HepG2 (cell line): ENCODE data around the gene TNFRSF21. TPM values are rescaled to one million over a fixed set of nuclear protein-coding genes. Genes with fewer than 3 reads are reported as not detected.

Source experiments
- ATAC-seq: fragments of 200-7000 bp; cut with Tn5 transposase; 3 replicates; pipeline ENCODE4 v1.9.1; 2020; ENCODE audit warnings: mild to moderate bottlenecking, moderate library complexity
- BruUV-seq: library from RNA; stranded (reverse); fragments of 400-500 nt; replicated peaks from 2 replicates; lab custom pipeline; 2021; lab: Mats Ljungman, UMichigan
- CTCF ChIA-PET: fragments of 300-600 bp; formaldehyde crosslinking; extraction: SDS; loops from one replicate; lab custom pipeline; 2021; ENCODE audit warnings: low total read pairs, inconsistent platforms, low intra/inter-chr PET ratio; lab: Yijun Ruan, JAX
- POLR2A ChIA-PET: fragments of 350-600 bp; sonication (Branson Sonifier 250); formaldehyde crosslinking; loops from one replicate; lab custom pipeline; 2020; ENCODE audit warnings: antibody characterized with exemption, inconsistent platforms; lab: Yijun Ruan, JAX
- DNase-seq: peaks from one replicate; pipeline ENCODE4 v3.0.0-alpha.2; 2015; ENCODE audit warnings: low spot score
- FAIRE-seq: peaks from 3 replicates; lab custom pipeline; 2011; peaks lifted over from hg19 to GRCh38; lab: Jason Lieb, UNC
- H2AFZ ChIP-seq: one replicate; pipeline ENCODE4 v1.6.1; 2011; ENCODE audit warnings: low read length, inconsistent platforms
- H3K27ac ChIP-seq: fragments of 300-600 bp; 3 replicates; pipeline ENCODE4 v1.8.0; 2011; ENCODE audit warnings: mixed run types, mild to moderate bottlenecking, mixed read lengths, low read length, inconsistent platforms; ENCODE audit not compliant: insufficient read depth; ENCODE audit errors: extremely low read length
- H3K27me3 ChIP-seq, 2 experiments: fragments of 200-600 bp in 1 of 2; 2 replicates in 1 of 2; 3 replicates in 1 of 2; pipeline versions ENCODE4 v1.6.0 to v1.8.0; 2011; ENCODE audit warnings: low read length in 2 of 2, mild to moderate bottlenecking in 2 of 2, moderate library complexity in 2 of 2, inconsistent platforms in 1 of 2; ENCODE audit not compliant: insufficient read depth in 2 of 2, control insufficient read depth in 1 of 2
- H3K36me3 ChIP-seq, 2 experiments: fragments of 200-600 bp in 1 of 2; replicated peaks in 1 of 2; 2 replicates in 1 of 2; 3 replicates in 1 of 2; pipeline versions ENCODE4 v1.5.1 to v1.8.0; 2011; ENCODE audit warnings: low read length in 2 of 2, inconsistent platforms in 1 of 2; ENCODE audit not compliant: insufficient read depth in 2 of 2, control insufficient read depth in 1 of 2
- H3K4me1 ChIP-seq: 2 replicates; pipeline ENCODE4 v1.5.1; 2012; ENCODE audit warnings: low read length, inconsistent platforms; ENCODE audit not compliant: insufficient read depth
- H3K4me2 ChIP-seq: 2 replicates; pipeline ENCODE4 v1.6.0; 2011; ENCODE audit warnings: low read depth, low read length, inconsistent platforms
- H3K4me3 ChIP-seq, 3 experiments: fragments of 200-600 bp in 1 of 3; sonication (generic), shearing (Covaris generic) in 1 of 3; replicated peaks in 1 of 3; 2 replicates each; pipeline ENCODE4 v1.5.1; 2011 to 2016; ENCODE audit warnings: low read length in 3 of 3, inconsistent platforms in 2 of 3, low read depth in 2 of 3, mild to moderate bottlenecking in 2 of 3, control low read depth in 1 of 3, mixed read lengths in 1 of 3; ENCODE audit not compliant: insufficient read depth in 1 of 3
- H3K79me2 ChIP-seq: one replicate; pipeline ENCODE4 v1.6.1; 2011; ENCODE audit warnings: low read length, inconsistent platforms; ENCODE audit not compliant: insufficient read depth
- H3K9ac ChIP-seq: 2 replicates; pipeline ENCODE4 v1.6.0; 2011; ENCODE audit warnings: mild to moderate bottlenecking, low read depth, low read length, inconsistent platforms; ENCODE audit not compliant: insufficient read depth
- H3K9me3 ChIP-seq: 2 replicates; pipeline ENCODE4 v1.5.1; 2012; ENCODE audit warnings: mild to moderate bottlenecking, low read length
- H4K20me1 ChIP-seq: 2 replicates; pipeline ENCODE4 v1.6.0; 2011; ENCODE audit warnings: inconsistent platforms, mild to moderate bottlenecking, low read length, moderate library complexity; ENCODE audit not compliant: insufficient read depth
- E2F2 ChIP-seq: sonication (generic); formaldehyde crosslinking; IDR thresholded peaks from 2 replicates; pipeline ENCODE4 v1.4.0; 2020; ENCODE audit warnings: missing genetic modification reagents, borderline replicate concordance
- FOXK2 ChIP-seq: fragments of 450-650 bp; IDR thresholded peaks from 2 replicates; pipeline ENCODE4 v1.6.1; 2016
- LCORL ChIP-seq, 2 experiments: fragments of 450-650 bp in 1 of 2; sonication (generic) in 1 of 2; formaldehyde crosslinking in 1 of 2; IDR thresholded peaks; 2 replicates each; pipeline versions ENCODE4 v1.5.0 to v1.6.1; 2017 to 2020; ENCODE audit warnings: antibody characterized with exemption in 1 of 2, missing genetic modification reagents in 1 of 2
- MBD4 ChIP-seq: IDR thresholded peaks from 2 replicates; pipeline ENCODE4 v1.6.1; 2012; ENCODE audit warnings: low read length, inconsistent platforms, borderline replicate concordance
- NFIB ChIP-seq: sonication (generic); formaldehyde crosslinking; IDR thresholded peaks from 2 replicates; pipeline ENCODE4 v1.9.0; 2021; ENCODE audit warnings: missing genetic modification reagents, mild to moderate bottlenecking, borderline replicate concordance
- PHF21A ChIP-seq: sonication (generic); formaldehyde crosslinking; IDR thresholded peaks from 2 replicates; pipeline ENCODE4 v1.5.0; 2020; ENCODE audit warnings: mild to moderate bottlenecking, missing genetic modification reagents
- TEAD2 ChIP-seq: sonication (generic); formaldehyde crosslinking; IDR thresholded peaks from 2 replicates; pipeline ENCODE4 v1.9.0; 2021; ENCODE audit warnings: missing genetic modification reagents
- ZNF138 ChIP-seq: sonication (generic); formaldehyde crosslinking; IDR thresholded peaks from 2 replicates; pipeline ENCODE4 v1.5.0; 2020; ENCODE audit warnings: mild to moderate bottlenecking, low read depth, missing genetic modification reagents
- ZNF557 ChIP-seq: sonication (generic); formaldehyde crosslinking; IDR thresholded peaks from 2 replicates; pipeline ENCODE4 v1.4.0; 2020; ENCODE audit warnings: missing genetic modification reagents
- WGBS: methylation state at CpG from one replicate; pipeline ENCODE4 v1.1.6; 2017; ENCODE audit warnings: low lambda C conversion rate; 5-methylcytosine and 5-hydroxymethylcytosine counted together
- in situ Hi-C: cut with HindIII; loops from 2 replicates; pipeline ENCODE4 v1.10.0; 2017; ENCODE audit warnings: low pct_unique_long_range_greater_than_20kb; ENCODE audit not compliant: extremely low pct_ligation_motif_present
- intact Hi-C: fragments of 100-400 bp; cut with micrococcal nuclease; formaldehyde crosslinking; loops from one replicate; pipeline ENCODE4 v1.10.0; 2022; ENCODE audit not compliant: unreplicated experiment
- polyA plus RNA-seq, 8 experiments: library from polyadenylated mRNA; depleted of rRNA in 3 of 8; stranded (reverse) in 7 of 8; unstranded in 1 of 8; fragments of >200 nt; fragmentation: Illumina TruSeq in 4 of 8; extraction: Trizol in 4 of 8; gene quantifications; 2 replicates each; pipeline versions ENCODE4 v1.2.1 to v1.2.3, GENCODE V29; 2011 to 2016; ENCODE audit warnings: low read depth in 4 of 8, missing spikeins in 1 of 8, mixed read lengths in 1 of 8; ENCODE audit not compliant: insufficient read depth in 1 of 8
- total RNA-seq, 5 experiments: library from RNA; depleted of rRNA; stranded (reverse); fragments of >200 nt; fragmentation: Illumina TruSeq; extraction: Trizol; gene quantifications; 2 replicates each; pipeline ENCODE4 v1.2.3, GENCODE V29; 2016; ENCODE audit warnings: low read depth in 1 of 5
- TF ChIP-seq, protein P1 (sequence below): sonication (generic); formaldehyde crosslinking; IDR thresholded peaks from 2 replicates; pipeline ENCODE4 v1.4.0; 2020; ENCODE audit warnings: missing genetic modification reagents

The TNFRSF21 gene
- total and polyA plus RNA-seq, 2 of the 13 experiments (the other 11 are each of a cell fraction or from before 2014, with no cell fraction given), result 24.8 to 46.3 TPM

DNA sequence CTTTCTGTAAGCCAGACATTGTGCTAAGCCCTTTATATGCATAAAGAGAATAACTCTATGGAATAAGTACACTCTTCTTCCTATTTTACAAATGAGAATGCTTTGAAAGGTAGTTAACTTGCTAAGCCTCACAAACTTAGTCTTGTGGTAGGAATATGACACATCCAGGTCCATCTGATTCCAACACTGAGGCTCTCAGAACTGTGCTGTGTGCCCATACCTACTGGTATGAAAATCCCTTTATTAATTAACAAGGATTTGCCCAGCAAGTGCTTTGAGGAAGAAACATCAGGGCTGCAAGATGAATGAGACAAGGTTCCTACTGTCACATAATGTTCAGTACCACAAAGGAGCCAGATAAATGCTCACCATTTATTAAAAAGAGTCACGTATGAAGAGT lies 122.6 kb downstream of the TNFRSF21 start:
- BruUV-seq, result no TSS peak
- Histone ChIP-seq H3K4me1 (peaks cover 31% of the 10 kb centered on the region), H4K20me1 (no peaks in the 10 kb centered on the region), H3K4me3 (no peak overlapping the region), H3K79me2 (no peaks in the 10 kb centered on the region), H3K36me3 (no peaks in the 10 kb centered on the region), H3K27me3 (no peaks in the 10 kb centered on the region), H2AFZ (no peak overlapping the region), H3K27ac (no peak overlapping the region), H3K9me3 (no peaks in the 10 kb centered on the region), H3K9ac (no peak overlapping the region), H3K4me2 (no peak overlapping the region)
- CTCF ChIA-PET, result no interaction called here
- FAIRE-seq, result no peak
- in situ Hi-C loops (no loop called here), intact Hi-C loops (no loop called here)
- POLR2A ChIA-PET, result interaction anchor here (1.0 to 1.4 kb wide), 2 partner anchors 91 to 111 kb away, joined by 3 to 5 read pairs; no protein-coding TSS in a partner anchor
- no peak for DNase-seq
- WGBS, result 95% methylated on average over 1 of the region's 1 CpG
- ATAC-seq, result no peak
- TF ChIP-seq LCORL (IDR thresholded peaks at IDR 0.05) (no peak), LCORL (CRISPR knock-in tag; IDR thresholded peaks at IDR 0.05) (0 out of 2 replicates have a peak, but pooled peaks have one; percentile 14), FOXK2 (no peak)

- intact Hi-C loops (no loop called here), in situ Hi-C loops (no loop called here)
- Histone ChIP-seq H3K27ac (no peak overlapping the region), H3K9ac (no peak overlapping the region), H3K4me3 (no peak overlapping the region), H3K79me2 (no peaks in the 10 kb centered on the region), H3K9me3 (no peaks in the 10 kb centered on the region), H3K36me3 (no peaks in the 10 kb centered on the region), H3K4me1 (peaks cover 23% of the 10 kb centered on the region), H3K4me2 (no peak overlapping the region), H4K20me1 (no peaks in the 10 kb centered on the region), H2AFZ (no peak overlapping the region), H3K27me3 (no peaks in the 10 kb centered on the region)
- WGBS, result 71% methylated on average over 6 of the region's 6 CpGs
- ATAC-seq (no peak), DNase-seq (no peak), FAIRE-seq (no peak)
- TF ChIP-seq NFIB (CRISPR knock-in tag), result no peak
- no peak for TF ChIP-seq E2F2 (CRISPR knock-in tag)
- no peak for TF ChIP-seq TEAD2 (CRISPR knock-in tag)
- TF ChIP-seq, protein P1, sequence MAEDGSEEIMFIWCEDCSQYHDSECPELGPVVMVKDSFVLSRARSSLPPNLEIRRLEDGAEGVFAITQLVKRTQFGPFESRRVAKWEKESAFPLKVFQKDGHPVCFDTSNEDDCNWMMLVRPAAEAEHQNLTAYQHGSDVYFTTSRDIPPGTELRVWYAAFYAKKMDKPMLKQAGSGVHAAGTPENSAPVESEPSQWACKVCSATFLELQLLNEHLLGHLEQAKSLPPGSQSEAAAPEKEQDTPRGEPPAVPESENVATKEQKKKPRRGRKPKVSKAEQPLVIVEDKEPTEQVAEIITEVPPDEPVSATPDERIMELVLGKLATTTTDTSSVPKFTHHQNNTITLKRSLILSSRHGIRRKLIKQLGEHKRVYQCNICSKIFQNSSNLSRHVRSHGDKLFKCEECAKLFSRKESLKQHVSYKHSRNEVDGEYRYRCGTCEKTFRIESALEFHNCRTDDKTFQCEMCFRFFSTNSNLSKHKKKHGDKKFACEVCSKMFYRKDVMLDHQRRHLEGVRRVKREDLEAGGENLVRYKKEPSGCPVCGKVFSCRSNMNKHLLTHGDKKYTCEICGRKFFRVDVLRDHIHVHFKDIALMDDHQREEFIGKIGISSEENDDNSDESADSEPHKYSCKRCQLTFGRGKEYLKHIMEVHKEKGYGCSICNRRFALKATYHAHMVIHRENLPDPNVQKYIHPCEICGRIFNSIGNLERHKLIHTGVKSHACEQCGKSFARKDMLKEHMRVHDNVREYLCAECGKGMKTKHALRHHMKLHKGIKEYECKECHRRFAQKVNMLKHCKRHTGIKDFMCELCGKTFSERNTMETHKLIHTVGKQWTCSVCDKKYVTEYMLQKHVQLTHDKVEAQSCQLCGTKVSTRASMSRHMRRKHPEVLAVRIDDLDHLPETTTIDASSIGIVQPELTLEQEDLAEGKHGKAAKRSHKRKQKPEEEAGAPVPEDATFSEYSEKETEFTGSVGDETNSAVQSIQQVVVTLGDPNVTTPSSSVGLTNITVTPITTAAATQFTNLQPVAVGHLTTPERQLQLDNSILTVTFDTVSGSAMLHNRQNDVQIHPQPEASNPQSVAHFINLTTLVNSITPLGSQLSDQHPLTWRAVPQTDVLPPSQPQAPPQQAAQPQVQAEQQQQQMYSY (CRISPR knock-in tag), result no peak
- no peak for TF ChIP-seq ZNF138 (CRISPR knock-in tag)
- no peak for TF ChIP-seq ZNF557 (CRISPR knock-in tag)
- TF ChIP-seq MBD4, result no peak
- TF ChIP-seq PHF21A (CRISPR knock-in tag), result no peak
- TF ChIP-seq LCORL (IDR thresholded peaks at IDR 0.05), result no peak
- no peak for TF ChIP-seq LCORL (CRISPR knock-in tag; IDR thresholded peaks at IDR 0.05)
- ChIA-PET CTCF (no interaction called here), POLR2A (no interaction called here)
- no TSS peak for BruUV-seq
Observed at GRCh38 chr6:47182291-47182957, 127.3 kb downstream of the TNFRSF21 start.
